HG03108 (cell line): Measurements from ENCODE around the gene MAP2K4.
A peak's percentile ranks its signal among the peaks of the same experiment; 100 is the strongest.
"Not testable (repeated sequence)": the region's sequence is repeated elsewhere in the genome, so short reads cannot be mapped to it uniquely, and the experiment has no call there.

ENCODE experiments used
- ATAC-seq: cut with Tn5 transposase; IDR thresholded peaks from one replicate; pipeline ENCODE4 v1.9.1; 2021; ENCODE audit warnings: moderate library complexity; ENCODE audit not compliant: unreplicated experiment

The MAP2K4 gene

GRCh38 chr17:12020642-12021622, at the start of gene MAP2K4:
MAP2K4 (plus strand) TSS chr17:12020877; CDS start chr17:12020887, 10 bp downstream.
- ATAC-seq: peak; percentile 87

DNA sequence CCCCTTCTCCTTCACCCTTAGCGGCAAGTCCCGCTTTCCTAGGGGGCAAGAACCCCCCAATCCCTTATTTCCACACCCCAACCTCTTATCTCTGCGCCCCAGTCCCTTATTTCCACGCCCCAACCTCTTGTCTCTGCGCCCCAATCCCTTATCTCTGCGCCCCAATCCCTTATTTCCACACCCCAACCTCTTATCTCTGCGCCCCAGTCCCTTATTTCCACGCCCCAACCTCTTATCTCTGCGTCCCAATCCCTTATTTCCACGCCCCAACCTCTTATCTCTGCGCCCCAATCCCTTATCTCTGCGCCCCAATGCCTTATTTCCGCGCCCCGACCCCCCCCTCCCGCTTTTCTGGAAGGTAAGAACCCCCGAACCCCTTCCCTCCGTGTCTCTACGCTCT, 47.9 kb upstream of the MAP2K4 start:
- ATAC-seq: not testable (repeated sequence)

GRCh38 chr17:11979795-11980194, 40.9 kb upstream of the MAP2K4 start:
- no peak for ATAC-seq

DNA sequence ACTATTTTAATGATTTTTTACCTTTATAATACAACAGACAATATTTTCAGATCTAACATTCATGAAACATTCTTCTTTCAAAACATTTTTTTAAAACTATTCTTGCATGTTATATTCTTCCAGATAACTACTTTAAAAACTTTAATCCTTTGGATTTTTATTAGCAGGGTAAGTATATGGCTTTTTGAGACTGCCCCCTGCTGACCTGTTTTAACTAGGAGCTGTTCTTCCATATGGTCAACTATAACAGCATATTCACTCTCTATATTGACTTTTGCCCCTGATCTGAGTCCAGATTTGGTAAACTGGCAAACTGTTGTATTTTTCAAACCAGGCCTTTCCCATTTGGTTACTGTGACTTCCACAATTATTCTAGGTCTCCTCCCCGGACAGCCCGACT, 39.9 kb upstream of the MAP2K4 start:
- no peak for ATAC-seq

- ATAC-seq: no peak
Measured at GRCh38 chr17:11981862-11982261, 38.8 kb upstream of the MAP2K4 start.

DNA sequence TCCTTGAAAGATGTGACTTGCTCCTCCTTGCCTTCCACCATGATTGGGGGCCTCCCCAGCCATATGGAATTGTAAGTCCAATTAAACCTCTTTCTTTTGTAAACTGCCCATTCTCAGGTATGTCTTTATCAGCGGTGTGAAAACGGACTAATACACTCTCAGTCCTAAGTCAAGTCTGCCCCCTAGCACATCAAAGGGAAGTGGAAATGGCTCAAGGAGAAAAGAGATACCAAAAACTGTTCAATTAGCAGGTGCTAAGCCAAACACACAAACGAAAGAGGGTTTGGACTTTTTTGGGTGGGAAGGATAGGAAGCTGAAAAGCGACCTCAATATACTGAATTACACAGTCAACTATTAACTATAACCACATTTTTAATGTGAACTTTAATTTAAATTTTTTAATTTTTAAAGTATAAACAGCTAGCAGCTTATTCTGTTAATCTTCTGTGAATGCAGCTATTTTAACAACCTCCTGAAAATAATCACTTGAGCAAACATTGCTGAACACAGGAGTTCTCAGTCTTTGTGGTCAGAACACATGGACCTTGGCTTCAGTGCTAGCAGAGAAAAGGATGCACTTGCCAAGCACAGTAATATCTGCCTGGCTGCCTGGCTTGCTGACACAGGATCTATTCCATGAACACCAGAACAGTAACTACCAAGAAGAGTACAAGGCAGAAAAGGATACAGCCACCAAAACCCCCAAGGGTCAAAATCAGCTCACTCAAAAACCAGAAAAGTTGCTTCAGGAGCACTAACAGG, 34.3 kb upstream of the MAP2K4 start:
- ATAC-seq: no peak

- ATAC-seq: no peak
Measured at GRCh38 chr17:11986942-11987329, 33.7 kb upstream of the MAP2K4 start.

DNA sequence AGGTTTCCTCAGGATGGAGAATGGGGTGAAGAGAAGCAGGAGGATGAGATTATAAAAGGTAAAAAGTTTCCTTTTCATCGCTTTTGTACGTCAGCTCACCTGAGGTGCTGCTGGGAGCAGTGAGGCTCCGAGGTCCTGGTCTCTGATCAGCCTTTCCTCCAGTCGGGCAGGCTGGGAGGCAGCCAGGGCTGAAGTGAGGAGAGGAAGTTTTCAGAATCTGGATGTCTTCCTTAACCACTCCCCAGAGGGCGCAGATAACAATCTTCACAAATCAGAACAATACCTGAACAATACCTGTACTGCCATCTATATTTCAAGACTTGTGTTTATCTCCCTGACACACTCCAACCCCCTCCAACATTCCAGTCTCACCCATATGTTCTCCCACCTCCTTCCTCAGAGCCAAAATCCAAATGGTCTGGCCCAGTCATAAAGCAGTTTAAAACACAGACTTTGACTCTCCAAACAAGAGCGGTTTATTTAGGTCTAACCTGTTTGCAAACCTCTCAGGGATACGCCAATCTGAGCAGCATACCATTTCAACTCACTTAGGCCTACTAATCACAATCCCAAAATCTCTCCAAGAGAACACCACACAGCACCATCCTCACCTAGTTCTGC, 30.2 kb upstream of the MAP2K4 start:
- no peak for ATAC-seq

DNA sequence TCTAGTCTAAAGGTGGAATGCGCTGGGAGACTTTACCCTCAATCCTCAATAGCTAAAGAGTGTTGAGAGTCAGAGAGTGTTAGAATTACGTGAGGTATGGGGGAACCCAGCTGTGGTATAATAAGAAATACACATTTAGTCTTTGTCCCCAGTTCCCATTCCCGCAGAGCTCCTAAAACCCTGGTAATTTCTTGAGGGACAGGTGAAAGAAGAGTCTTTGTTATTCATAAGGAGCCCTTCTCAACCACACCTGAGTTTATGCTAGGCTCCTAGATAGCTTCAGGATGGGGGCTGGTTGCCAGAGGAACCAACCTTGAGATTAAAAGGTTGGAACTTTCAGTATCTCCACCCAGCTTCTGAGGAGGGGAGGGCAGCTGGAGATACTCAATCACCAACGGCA, 29.2 kb upstream of the MAP2K4 start:
- no peak for ATAC-seq

DNA sequence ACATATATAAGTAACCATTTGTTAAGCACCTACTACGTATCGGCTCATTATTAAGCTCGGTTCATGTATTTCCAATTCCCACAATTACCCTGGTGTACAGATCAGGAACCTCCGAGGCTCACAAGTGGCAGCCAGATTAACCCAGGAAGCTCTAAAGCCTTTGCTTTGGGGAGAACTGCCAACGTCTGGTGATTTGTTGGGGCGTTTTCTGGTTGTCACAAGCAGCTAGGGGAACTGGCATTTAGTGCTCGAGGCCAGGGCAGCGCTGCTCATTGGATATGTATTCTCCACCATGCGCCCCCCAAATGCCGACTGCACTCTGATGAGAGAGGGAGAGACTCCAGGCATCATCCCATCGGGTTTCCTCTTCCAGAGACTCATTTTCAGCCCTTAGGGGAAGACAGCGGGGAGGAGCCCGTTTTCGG, 23.9 kb upstream of the MAP2K4 start:
- ATAC-seq: peak; percentile 18

DNA sequence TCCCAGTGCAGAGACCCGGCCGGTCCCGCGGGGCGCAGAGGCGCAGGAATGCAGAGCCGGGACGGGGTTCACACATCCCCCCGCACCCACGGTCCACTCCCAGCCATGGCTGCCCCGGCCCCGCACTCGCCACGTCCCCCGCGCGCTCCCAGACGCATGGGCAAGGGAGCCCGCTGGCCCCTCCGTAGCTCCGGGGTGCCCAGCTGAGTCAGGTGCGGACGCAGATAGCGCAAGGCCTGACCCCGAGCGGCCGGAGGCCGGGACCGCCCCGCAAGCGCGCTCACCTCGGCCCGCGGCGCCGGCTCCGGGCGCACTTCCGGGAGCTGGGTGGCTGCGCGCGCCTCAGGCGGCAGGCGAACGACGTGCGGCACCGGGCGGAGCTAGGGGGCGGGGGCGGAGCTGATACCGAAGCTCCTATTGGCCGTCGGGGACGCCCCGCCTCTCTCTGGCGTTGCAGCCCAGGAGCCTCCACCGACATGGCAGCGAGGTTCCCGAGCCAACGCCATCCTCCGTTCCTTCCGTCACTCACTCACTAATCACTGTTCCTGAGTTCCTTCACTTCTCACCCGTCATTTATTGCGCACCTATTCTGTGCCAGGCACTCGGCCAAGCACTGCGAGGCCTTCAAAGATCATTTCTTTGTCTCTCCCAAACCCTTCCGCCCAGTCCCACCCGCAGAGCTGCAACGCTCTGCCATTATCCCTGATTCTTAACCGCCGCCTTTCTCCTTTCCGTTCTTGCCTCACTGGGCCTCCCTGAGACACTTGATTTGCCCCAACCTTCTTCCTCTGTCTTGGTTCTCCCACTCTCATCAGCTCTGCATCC, 23.3 kb upstream of the MAP2K4 start, which contains the start of gene ZNF18:
ZNF18 (minus strand) TSS at position 329 of the 825 bp plus-strand sequence. CDS start 4,646 bp downstream, outside the sequence.
- peak; percentile 94 for ATAC-seq

DNA sequence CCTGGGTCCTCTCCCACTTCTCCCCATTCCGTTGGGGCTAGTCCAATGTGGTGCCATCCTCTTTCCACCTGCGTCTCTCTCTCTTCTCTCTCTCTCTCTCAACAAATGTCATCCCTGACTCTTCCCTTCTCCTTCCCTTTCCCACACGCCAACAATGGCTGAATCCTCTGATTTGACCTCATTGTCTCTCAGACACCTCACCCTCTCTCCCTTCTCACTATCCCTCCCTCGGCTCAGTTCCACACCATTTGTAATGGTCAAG, 22.8 kb upstream of the MAP2K4 start:
- no peak for ATAC-seq

DNA sequence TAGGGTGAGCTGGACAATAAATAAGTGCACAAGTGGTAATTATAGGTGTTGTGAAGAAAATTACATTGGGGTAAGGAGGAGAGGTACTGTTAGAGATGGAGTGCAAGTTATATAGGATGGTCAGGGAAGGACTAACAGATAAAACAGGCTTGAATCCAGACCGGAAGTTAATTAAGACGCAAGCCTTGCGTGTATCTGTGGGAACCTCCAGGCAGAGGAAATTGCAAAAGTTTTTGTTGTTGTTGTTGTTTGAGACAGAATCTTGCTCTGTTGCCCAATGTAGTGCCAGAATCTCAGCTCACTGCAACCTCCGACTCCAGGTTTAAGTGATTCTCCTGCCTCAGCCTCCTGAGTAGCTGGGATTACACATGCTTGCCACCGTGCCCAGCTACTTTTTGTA, 21.0 kb upstream of the MAP2K4 start:
- ATAC-seq: no peak

DNA sequence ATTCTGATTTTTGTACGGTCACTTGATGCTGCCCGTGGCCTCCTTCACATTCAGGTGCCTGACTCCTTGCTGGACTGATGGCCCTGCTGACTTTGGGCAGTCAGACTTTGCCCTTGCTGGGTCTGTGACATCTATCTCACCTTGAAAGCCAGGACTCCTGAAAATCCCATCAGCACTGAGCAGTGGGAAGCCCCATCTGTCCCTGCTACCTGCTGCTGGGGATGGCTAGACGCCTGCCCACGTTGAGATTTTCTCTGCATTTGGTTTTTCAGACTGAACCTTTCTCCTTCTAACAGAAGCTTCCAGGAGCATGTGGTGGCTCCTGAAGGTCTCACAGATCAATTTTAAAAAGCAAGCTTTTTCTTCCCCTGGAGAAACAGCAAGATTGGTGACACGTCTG, 13.2 kb upstream of the MAP2K4 start:
- no peak for ATAC-seq

- no peak for ATAC-seq
Measured at GRCh38 chr17:12021623-12022140, 1.0 kb downstream of the MAP2K4 start.

GRCh38 chr17:12022310-12022709, 1.6 kb downstream of the MAP2K4 start:
- no peak for ATAC-seq

DNA sequence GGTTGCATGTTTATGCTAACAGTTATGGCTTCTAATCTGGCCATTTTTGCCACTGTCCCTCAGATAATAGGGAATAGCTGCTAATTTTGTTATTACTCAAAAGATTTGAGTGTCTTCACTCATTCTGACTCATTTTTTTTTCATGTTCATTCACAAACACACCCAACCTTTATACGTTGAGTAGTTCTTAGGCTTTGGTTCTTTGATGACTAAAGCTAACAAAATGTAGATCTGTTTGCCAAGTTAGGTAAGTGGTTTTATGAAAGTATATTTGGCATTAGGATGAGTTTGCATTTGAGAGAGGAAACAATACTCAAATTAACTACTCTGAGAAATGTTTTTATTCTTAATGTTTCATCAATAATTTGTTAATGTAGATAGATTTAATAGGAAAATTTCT, 3.6 kb downstream of the MAP2K4 start:
- ATAC-seq: no peak

DNA sequence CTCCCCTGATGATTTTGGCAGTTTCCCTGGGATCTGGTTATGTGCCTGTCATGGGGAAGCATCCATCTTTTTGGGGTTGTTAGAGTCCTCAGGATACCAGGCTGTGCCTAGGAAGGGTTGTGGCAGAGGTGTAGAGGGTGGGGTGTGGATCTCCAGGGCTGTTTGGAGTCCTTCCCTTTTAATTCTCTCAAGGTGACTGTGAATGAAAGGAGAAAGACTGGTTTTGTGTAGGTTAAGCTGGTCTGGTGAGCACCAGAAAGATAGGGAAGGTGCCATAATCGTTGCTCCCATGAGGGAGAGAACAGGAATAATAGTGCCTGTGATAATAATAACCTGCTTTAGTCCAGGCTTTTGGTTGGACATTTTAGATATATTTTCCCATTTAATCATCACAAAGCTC, 7.0 kb downstream of the MAP2K4 start:
- ATAC-seq: no peak

GRCh38 chr17:12028611-12029010, 7.9 kb downstream of the MAP2K4 start:
- ATAC-seq: no peak

- no peak for ATAC-seq
Measured at GRCh38 chr17:12034538-12034937, 13.9 kb downstream of the MAP2K4 start.
